Left cardiac atrium (tissue), 4 donors: ENCODE results near the gene SH3GLB2. TPM values are rescaled to one million over a fixed set of nuclear protein-coding genes. Genes with fewer than 3 reads are reported as not detected.

Experiments used
- ATAC-seq, 2 donors: fragments of 200-7000 bp; cut with Tn5 transposase; one replicate each; pipeline ENCODE4 v1.9.1; 2020; ENCODE audit warnings: mild to moderate bottlenecking in 2 of 2, moderate library complexity in 2 of 2
- DNase-seq: peaks from one replicate; pipeline ENCODE4 v3.0.0-alpha.2; 2020
- intact Hi-C, 2 donors: fragments of 100-400 bp; cut with DNase I; formaldehyde crosslinking; loops; one replicate each; pipeline versions ENCODE4 v1.14.1 to v1.15.1; 2022 to 2023
- total RNA-seq, 2 donors: library from RNA; stranded (reverse); fragmentation: NEBNext Ultra II Directional; extraction: Animal tissue kit (Norgen Biotek cat#: 25700); gene quantifications; one replicate each; pipeline ENCODE4 v1.2.1, GENCODE V29; 2021
- donor health status: DM: no; HTN: yes; CAD: no.
- donor health status: DM: no; HTN: yes; CAD: no; lungs with severe emphysema.
- donor health status: DM: yes; HTN: yes; CAD: no.
- donor health status: Dilated cardiomyopathy.

Gene SH3GLB2
- total RNA-seq, 2 donors from 2014 or later = 35.5 to 39.6 TPM

DNA sequence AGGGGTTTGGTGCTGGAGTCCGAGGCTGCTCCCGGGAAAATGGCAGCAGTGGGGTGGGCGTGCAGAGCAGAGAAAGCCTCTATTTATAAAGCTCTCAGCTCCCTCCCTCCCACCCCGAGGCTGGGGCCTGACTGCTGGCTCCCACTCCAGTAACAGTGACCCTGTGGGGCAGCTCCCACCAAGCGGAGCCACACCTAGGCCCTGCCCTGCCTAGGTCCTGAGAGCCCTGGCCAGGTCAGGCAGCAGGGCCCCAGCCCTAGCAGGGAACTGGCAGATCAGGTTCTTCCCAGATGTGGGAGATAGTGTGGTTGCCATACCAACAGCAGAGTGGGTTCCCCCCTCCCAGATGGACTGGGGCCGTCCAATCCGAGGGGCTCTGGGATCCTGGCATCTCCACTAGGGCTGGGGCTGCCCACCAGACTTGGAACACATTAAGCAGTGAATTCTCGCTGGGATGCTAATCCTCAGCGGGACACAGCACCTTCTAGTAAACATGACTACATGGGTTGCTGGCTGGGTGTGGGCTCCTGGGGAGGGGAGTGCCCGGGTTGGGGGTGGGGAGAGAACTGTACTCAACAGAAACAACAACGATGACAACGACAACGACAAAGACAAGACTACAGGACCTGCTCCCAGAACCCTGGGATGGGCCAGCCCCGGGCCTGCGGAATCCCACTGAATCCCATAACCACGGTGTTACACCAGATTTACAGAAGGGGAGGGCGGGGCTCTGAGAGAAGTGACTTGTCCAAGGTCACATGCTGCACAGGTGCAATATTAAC, 1.5 kb downstream of the SH3GLB2 start:
- DNase-seq (no peak), ATAC-seq (no peak)
- intact Hi-C loops = no loop called here

DNA sequence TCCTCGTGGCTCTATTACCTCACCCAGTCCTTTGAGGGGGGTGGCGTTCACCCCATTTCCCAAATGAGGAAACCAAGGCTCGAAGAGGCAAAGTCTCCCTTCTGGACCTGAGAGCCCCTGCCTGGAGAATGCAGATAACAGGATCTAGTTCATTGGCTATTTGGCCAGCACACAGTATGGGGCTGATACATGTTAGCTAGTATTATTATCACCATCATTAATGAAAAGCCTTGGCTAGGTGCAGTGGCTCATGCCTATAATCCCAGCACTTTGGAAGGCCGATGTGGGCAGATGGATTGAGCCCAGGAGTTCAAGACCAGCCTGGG, 4.3 kb downstream of the SH3GLB2 start:
- intact Hi-C loops = no loop called here
- DNase-seq (no peak), ATAC-seq (no peak)

DNA sequence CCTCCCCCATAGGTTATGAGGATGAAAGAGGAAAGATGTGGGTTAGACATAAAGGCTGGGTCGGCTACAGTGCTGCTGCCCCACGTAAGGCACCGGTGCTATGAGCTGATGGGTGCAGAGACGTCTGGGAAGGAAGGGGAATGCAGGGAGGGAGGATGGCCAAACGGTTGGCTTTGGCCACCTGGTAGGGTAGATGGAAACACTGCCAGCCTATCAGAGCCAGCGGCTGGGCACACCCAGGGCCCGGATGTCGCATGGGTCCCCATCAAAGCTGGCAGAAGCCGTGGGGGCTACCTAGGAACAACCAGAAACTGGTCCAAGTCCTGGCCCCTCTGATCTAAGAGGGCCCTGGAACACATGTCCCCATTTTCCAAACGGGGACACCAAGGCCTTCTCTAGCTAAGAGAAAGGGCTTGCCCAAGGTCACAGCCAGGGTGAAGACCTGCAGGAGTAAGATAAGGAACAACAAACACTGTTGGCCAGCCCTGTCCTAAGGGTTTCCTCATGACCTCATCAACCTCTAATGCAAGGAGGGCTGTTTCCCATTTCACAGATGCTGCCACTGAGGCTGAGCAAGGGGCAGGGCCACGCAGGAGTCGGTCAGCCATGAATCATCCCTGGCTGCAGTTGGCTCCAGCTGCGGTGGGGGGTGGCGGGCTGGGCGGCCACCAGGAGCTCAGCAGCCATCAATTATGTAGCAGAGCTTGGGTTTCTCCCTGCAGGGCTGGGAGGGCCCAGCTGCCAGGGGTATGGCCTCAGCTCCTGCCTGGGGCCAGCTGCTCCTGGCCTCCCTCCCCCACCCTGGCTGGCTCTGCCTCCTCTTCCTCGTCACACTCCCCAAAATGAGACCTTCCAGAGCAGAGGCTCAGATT, 4.9 kb downstream of the SH3GLB2 start:
- ATAC-seq = peak in 1 of 2 donors; percentile 11
- intact Hi-C loops = no loop called here
- peak; percentile 55 for DNase-seq

DNA sequence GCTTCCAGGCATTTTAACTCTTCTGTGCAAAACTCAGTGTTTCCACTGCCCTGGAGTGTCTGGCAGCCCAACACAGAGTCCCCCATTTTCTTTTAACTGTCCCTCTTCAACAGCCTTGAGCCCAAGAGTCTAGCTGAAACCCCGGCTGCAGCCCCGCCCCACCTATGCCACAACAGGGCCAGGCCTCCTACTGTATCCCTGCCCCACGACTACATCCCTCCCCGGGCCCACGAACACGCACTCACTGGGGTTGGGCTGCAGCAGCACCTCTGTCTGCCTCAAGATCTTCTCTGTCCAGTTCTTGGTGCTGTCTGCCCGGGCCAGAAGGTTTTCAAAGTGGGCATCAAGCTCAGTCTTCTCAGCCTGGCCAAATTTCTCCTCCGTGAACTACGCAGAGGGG, 6.1 kb downstream of the SH3GLB2 start:
- intact Hi-C loops = no loop called here
- no peak for ATAC-seq
- DNase-seq = no peak

DNA sequence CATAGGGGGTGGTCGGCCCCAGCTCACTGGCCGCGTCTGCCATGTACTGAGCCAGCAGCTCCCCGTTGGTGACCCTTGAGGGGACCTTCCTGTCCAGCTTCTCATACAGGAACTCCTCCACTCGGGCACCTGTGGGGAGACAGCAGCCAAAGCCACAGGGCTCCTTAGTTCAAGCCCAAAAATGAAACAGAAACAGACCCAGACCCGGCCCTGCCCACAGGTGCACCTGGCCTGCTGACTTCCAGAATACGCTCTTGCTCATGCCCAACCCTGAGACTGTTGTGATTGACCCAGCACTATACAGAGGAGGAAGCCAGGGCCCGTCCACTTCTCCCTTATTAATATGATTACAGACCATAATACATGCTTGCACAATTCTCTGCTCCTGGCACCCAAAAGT, 7.0 kb downstream of the SH3GLB2 start:
- intact Hi-C loops = no loop called here
- ATAC-seq = no peak

DNA sequence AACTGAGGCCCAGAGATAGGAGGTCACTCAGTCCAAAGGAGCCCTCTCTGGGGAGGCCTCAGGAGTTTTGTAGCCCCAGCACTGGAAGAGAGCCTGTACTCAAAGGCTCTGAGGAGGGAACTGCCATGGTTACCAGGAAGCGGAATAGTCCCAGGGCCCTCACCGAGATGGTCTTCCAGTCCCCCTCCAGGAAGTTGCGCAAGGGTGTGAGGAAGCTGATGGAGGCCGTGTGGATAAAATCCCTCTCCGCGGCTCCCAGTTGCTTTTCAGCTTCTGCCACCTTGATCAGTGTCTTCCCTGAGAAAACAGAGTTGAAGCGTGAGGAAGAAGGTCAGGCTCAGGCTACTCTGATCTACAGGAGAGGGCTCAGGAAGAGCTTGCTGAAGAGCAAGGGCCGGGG, 13.5 kb downstream of the SH3GLB2 start:
- intact Hi-C loops = loop anchor here in 1 of 2 donors (5.0 kb wide), 1 partner anchor 162 kb away; no protein-coding TSS in a partner anchor
- DNase-seq (no peak), ATAC-seq (no peak)

More for the DNA sequence above, 7.0 kb downstream of the SH3GLB2 start:
- DNase-seq = no peak

DNA sequence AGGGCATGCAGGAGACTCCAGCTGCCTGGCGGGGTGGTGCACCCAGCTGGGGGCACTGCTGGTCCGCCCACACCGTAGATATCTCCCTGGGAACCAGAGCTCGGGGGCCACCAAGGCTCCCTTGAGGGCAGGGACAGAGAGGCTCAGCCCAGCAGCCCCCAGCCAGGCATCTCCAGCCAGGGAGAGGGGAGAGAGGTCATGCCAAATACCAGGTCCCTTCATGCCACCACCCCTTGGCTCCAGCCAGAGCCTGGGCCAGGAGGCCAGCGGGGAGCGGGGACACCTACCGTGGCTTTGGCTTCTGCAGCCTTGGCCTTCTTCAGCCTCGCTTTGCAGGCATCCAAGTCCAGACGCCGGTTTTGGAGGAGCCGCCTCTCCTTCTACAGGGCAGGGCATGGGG, 14.0 kb downstream of the SH3GLB2 start:
- intact Hi-C loops = no loop called here
- DNase-seq (no peak), ATAC-seq (no peak)

DNA sequence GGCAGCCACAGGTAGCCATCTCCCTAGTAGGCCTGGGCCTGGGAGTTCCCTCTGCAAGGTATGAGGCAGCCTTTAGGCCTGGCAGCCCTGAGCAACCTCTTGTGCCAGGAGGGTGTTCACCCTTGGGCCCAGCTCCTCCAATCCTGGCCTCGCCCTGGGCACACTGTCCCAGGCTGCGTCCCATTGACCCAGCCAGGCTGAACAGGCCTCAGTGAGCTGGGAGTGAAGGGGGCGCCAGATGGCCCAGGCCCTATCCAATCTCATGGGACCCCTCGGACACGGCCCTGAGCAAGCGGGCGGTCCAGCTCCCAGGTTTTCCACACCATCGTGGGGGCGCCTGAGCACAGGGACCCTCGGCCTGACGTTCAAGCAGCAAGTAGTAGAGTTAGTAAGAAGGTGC, 14.5 kb downstream of the SH3GLB2 start:
- intact Hi-C loops = no loop called here
- ATAC-seq (no peak), DNase-seq (no peak)

DNA sequence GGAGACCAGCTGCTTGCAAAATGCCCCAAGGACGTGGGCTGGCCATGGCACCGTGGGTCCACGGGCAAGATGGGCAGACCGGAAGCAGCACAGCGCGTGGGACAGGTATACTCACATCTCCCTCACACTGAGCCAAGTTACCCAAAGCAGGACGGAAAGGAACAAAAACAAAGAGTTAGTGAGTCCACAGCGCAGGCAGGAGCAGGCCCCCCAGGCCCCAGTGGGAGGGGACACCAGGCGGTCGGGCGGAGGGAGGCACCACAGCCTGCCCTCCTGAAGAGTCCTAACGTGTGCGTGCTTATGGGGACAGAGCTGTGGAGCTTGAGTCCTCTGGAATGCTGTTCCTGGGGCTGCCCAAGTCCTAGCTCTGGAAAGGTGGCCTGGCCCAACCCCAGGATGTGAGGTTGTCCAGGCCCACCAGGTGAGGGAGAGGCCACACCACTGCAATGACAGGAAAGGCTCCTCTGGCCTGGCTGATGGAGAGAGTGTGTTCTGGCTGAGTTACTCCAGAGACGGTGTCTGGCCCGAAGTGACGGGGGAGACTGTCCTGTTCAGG, 15.2 kb downstream of the SH3GLB2 start:
- ATAC-seq (no peak), DNase-seq (no peak)
- intact Hi-C loops = no loop called here

DNA sequence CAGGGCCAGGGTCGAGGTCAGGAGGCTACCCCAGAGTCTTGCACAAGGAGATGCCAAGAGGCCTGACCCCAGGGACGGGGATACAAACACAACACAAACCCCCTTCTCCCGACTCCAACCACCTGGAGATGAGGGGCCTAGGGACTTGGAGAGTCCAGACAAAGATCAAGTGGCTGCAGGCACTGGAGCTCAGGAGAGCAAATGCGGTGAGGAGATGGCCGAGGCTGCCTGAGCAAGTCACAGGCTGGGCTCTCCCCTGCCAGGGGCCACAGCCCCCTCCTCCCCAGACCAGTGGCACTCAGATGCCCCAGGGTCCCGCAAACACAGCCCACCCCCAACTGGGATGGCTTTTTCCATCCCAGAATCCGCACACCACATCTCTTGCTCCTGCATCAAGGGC, 15.8 kb downstream of the SH3GLB2 start:
- ATAC-seq = no peak
- intact Hi-C loops = no loop called here
- DNase-seq = no peak

DNA sequence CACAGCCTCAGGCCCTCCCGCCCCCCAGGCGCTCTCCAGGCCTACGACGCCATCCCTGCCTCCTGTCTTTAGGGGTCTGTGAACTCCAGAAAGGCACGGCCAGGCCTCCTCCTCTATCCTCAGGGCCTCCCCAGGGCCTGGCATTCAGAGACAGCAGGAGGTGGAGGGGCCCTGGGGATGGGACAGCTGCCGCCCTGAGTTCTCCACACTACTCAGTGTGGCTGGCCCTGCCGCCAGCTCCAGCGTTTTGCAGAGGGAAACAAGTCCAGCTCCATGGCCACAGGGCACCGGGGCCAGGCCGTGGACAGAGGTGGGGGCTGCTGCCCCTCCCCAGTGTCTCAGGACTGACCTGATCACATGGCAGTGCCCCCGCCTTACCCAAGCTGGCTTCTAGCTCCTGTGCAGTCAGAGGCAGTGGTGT, 16.4 kb downstream of the SH3GLB2 start:
- DNase-seq (no peak), ATAC-seq (no peak)
- intact Hi-C loops = no loop called here

DNA sequence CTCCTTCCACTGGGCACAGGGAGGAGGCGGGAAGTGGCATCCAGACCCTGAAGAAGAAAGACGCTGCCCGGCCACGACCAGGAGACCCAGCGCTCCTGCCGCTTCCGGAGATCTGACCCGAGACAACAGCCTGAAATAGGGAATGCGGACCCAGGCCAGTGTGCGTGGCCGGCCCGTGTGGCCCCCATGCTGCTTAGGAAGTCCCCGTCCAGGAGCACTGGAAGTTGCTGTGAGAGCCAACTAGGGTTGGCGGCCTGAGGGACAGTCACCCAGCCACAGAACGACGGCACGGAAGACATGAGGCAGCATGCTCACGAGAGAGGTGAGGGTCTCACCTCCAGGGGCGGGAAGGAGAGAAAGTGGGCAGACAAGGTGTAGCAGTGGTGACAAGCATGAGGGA, 17.0 kb downstream of the SH3GLB2 start:
- DNase-seq (no peak), ATAC-seq (no peak)
- intact Hi-C loops = no loop called here

DNA sequence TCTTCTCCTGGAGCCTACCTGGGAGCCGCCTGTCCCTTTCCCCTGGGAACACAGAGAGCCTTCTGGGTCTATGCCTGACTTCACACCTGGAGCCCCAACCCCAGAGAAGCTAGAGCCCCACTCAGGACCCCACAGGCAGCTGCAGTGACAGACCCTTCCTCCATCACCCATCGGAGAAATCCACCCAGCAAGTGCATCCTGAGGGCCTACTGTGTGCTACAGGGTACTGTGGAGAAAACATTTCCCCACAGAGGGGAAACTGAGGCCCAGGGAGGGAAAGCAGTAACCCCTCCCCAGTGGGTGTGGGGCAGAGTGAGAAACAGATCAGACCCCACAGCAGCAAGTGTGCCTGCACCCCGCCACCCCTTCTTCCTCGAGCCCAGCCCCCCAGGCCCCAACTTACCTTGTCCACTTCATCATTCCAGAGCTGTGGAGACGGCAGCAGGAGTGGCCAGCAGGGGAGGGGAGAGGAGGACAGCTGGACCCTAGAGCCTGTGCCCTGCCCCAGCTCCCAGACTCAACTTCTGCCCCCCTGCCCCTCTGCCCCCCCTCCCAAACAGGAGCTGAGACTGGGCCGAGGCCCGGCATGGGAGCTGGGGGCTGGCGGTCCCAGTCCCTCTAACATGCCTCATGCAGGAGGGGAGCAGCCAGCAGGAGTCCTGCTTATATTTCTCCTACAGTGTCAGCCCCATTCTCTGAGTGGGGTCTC, 17.7 kb downstream of the SH3GLB2 start:
- DNase-seq (no peak), ATAC-seq (no peak)
- intact Hi-C loops = no loop called here

DNA sequence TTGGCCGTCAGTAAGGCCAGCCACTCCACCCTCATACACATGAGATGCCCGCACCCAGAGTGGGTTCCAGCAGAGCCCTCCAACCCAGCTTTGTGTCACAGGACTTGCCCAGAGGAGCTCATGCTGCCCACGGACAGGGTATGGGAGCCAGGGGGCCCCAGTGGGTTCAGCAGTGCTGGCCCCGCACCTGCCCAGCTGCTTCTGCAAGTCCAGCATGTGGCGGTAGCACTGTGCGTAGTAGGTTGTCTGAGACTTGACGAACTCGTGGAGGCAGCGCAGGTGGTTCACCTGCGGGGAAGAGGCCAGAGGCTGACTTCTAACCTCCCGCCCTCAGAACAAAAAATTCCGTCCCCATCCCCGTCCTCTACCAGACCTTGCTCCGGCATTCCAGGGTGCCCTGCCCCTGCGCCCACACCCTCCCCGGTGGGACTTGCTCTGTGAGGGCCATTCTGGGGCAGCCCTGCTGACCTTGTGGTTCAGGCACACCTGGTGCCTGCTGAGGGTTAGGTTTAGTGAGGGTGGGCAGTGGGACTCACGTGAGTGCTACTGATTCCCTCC, 18.5 kb downstream of the SH3GLB2 start:
- intact Hi-C loops = no loop called here
- ATAC-seq = no peak
- DNase-seq = peak; percentile 15

DNA sequence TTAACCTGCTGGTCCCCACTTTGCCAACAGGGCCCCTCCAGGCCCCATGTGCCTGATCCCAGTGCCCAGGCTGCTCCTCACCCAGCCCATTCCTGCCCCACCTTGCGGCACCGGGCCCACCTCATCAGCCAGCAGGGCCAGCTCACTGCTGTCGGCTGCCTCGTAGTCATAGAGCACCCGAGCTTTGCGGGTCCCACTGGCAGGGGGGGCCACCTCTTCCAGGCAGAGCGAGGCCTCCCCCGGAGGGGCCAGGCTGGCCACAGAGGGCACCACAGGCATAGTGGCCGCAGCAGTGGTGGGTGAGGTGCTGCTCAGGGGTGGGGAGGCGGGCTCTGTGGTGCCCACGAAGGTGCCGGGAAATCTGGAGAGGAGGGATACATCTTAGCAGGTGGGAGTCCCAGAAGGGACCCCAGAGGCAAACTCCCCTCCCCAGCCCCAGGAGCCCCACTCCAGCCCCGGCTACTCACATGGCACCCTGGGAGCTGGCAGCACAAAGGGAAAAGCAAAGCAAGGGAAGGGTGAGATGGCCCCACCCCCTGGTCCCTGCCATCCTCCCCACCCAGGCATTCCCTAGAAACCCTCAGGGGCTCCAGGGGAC, 19.0 kb downstream of the SH3GLB2 start:
- ATAC-seq = no peak
- peak; percentile 12 for DNase-seq
- intact Hi-C loops = no loop called here

DNA sequence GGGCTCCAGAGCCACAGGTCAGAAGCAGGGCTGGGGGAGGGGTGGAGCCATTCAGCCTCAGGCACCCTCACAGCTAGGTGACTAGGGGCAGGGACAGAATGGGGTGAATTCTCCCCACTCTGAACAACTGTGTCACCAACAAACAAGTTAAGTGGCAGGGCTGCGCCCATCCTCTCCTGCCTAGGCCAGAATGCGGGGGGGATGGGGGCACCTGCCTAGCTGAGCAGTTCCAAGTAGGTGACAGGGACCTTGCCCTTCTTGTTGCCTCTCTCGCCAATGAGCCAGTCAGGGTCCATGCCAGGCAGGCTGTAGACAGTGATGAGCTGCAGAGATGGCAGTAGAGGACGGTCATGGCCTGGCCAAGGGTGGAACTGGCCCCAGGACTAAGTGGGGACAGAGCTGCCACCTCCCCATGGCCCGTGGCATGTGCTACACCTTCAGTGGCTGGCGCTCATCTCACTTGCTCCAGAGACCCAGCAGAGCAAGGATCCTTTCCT, 19.6 kb downstream of the SH3GLB2 start:
- no peak for ATAC-seq
- peak; percentile 15 for DNase-seq
- intact Hi-C loops = no loop called here

DNA sequence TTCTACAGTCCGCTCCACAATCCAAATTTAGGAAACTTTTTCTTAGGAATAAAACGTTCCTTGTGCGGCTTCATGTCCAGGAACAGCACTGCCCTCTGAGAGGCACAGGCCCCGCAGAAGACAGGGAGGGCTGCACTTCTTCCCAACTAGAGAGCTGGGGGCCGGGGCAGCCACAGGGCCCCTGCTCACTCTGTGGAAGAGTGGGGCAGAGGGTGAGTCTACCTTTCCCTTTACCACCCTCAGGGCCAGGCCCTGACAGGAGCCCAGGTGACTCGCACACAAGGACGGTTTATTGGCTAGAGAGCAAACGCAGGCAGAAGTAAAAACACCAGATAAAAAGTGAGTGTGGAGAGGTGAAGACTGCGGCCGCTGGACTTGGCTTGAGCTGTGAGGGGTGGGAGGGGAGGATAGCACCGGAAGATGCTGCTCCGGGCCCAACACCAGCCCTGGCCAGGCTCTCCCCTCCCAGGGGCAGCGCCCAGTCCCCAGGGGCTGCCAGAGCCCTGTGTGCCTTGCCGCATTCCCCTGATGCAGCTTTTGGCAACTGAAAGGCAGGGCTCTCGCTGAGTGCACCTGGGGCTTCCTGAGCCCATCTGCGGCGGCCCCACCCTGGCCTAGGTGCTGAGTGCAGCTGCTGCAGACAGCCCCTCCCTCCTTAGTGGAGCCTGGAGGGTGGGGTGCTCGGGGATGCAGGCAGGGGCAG, 20.2 kb downstream of the SH3GLB2 start:
- ATAC-seq (no peak), DNase-seq (no peak)
- intact Hi-C loops = no loop called here
